ENCODE results near the gene DLG2.
A peak's percentile ranks its signal among the peaks of the same experiment; 100 is the strongest.

DLG2 gene

DNA sequence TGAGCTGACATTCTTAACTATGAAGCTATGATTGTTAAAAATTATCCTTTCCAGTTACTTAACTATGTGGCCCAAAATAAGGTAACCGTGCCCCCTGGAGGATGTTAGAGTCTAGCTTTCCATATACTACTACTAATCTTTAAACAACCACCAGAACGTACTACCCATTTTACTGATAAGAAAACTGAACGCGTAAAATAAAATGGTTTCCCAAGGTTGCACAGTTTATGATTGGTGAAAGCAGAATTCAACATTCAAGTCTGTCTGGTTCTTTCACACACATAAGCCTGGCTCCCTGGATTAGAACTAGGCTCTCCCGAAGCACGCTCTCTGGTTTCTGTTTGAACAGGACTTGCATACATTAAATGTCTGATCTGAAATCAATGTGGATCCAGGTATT, 1903.1 kb downstream of the DLG2 start:
- DNase-seq: peak; percentile 12

GRCh38 chr11:83722392-83723119, 1904.6 kb downstream of the DLG2 start:
- DNase-seq: no peak

DNA sequence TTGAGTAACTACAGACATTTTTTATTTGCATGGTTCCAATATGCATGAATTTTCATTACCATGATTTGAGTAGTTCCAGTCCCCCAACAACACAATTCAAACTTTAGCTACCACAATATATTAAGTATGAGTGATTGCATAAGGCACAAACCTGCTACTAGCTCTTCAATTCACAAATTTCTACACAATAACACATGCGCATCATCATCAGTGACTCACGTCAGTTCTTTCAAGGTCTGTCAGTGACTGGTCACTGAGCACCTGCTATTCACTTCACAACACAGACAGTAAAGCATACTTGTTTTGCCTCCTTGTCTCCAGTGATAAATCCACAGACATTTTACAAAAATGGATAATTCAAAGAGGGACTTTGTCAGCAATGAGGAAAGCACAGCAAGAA, 1905.9 kb downstream of the DLG2 start:
- DNase-seq: no peak

DNA sequence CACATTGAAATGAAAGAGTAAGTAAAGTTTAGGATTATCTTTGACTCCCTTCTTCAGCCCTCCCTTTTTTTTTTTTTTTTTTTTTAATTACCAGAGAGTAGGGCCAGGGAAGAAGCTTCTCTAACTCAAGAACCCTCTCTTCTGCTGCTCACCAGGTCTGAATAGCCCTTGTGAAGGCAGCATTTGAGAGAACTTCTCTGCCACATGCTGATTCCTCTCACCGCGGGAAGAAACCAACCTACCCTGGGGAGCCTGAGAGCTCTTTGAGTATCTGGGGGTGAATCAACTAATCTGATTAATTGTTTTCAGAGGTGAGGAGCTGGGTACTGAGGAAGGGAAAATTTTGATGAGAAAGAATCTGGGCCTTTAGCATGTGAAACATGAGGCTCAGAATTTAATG, 1906.5 kb downstream of the DLG2 start:
- no peak for DNase-seq

DNA sequence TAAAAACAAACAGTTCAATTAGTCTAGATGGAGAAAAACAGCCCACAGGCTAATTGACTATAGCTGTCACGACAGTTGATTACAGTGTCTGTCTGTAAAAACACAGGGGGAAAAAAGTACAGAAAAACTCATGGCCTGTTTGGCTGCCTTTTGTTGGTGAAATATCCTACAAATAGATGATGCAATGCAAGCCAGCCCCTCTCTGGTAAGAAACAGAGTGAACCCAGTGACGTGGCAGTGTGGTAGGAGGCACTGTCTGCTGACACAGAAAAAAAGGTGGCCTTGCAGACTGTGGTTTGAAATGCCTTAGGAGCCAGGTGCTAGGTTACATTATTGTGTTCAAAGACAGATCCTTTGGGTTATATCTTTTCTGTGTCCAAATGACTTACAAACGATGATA, 1909.6 kb downstream of the DLG2 start:
- no peak for DNase-seq

DNA sequence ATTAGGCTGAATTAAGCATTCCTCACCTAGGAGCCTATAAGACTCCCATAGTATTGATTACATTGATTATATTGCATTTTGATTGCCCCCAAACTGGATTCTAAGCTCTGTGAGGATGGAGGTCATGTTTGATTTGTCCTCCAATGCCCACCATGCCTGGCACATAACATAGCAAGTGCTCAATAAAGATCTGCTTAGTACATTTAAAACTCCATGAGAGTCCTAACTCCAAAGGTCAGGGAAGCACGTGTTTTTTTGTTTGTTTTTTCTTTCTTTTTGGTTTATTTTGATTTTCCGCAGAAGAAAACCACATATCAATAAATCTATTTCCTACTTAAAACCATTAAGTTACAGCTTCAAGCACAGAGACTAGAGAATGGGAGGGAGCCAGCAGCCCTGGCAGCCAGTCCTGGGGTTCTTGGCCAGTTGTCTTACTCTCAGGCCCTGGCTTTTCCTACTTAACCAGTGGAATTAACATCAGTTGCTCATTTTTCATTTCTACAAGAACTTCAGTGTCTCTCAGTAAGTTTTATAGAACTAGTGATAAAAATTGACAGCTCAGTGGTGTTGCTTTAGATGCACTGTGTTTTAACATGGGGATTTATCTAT, 1911.1 kb downstream of the DLG2 start:
- DNase-seq: no peak

DNA sequence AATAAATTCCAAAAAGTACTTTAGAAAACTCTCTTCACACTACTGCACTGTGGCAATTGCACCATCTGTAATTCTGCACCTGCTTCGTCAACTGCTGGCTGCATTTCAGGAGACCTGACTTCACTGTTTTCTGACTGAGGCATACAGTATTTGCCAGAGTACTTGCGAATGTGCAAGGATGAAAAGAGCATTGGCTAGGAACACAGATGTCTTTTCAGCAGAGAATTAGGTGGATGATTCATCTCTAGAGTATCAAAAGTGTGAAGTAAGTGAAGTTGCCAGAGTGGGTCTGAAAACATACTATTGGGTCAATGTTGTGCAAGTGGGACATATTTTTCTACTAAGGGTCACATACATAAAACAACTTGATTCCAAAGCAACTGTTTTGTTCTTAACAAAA, 1913.4 kb downstream of the DLG2 start:
- DNase-seq: no peak

GRCh38 chr11:83711106-83711527, 1916.0 kb downstream of the DLG2 start:
- no peak for DNase-seq

DNA sequence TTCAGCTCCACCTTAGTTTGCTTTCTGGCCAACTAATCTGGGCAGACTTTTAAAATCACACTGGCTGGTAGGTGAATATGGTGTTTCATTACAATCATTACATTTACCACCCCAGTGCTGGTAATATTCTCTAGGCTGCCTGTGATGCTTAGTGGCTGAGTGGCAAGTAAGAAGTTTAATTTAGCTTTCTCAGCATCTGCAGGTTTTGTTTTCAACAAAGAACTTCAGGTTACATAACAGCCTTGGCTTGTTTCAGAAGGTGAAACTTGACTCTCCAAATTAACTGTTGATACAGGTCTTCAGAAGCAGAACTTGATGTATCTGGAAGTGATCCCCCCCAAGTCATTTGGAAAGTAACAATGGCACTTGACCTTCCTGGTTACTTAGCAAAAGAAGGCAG, 1917.7 kb downstream of the DLG2 start:
- DNase-seq: no peak

- DNase-seq: no peak
Measured at GRCh38 chr11:83706566-83706965, 1920.6 kb downstream of the DLG2 start.

DNA sequence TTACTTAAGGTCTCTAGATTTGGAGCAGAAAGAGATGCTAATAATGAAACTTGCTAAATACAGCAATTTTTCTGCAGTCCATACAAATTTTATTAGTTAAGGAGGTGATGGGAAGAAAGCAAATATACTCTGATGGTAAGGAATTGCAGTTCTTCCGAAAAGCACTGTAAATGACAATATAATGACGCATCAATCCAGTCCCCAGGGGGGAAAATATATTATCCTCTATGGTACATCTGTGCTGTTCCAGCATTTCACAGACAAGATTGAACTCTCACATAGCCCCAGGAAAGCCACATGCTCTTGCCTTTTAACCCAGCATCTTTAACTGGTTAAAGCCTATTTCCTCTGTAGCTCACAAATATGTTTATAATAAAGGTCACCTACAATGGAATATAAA, 1924.3 kb downstream of the DLG2 start:
- no peak for DNase-seq

DNA sequence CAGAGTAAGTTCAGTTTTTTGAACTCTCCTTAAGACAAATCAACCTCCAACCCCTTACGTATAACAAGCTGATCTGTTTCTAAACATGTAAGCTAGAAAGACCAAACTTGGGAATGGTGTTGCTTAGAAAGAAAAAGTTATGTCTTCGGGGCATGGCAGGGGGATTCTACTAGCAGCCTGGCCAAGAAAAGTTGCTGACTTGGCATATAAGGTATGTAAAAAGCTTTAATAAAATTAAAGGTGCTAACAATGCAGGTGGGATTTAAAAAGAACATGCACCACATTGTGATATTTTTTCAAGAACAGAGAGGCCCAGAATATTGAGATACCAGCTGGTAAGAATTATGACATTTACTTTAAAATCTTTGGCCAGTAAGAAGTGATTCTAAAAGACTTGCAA, 1929.6 kb downstream of the DLG2 start:
- no peak for DNase-seq

DNA sequence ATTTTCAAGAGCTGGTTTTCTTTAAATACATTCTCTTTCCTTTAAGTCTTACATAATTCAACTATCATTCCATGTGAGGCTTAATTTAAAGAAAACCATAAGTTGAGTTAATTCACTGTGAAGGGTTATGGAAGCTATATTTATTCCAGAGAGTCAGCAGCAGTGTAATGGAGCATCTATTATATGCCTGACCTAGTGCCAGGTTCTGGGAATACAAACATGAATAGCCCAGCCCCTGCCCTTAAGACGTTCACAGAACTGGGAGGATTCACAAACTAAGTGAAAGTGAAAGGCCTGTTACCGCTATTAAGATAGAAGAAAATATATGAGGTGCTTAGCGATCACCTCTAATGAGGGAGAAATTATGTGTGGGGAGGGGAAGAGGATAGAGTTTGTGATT, 1932.1 kb downstream of the DLG2 start:
- DNase-seq: no peak

DNA sequence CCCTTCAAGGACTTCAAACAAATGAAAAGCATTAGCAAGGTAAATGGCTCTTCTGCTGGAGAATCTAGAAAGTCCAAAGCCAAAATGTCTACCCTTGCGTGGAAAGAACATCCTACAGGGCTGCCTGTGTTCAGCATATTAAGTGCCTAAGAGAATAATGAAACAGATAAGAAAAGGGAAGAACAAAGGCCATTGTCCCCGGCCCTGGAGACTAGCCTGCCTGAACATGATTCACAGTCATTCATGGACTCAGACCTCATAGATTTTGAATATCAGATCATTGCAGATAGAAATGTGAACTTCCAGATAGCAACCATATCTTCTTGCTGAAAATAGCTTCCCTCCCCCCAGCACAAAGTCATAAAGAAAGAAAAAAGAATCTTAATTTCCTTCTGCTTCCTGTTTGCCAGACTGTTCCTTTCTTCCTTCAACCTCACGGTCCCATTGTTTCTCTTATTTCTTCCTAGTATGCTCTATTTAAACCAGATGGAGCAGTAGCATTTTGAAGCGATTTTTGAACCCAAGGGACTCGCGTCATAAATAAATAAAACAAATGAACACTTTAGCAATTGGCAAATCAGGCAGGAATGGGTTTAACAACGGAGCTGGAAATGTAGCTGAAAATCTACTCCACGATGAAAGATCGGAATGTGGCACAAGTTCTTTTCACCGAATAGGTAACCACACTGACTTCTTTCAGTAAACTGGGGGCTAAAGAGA, 1932.8 kb downstream of the DLG2 start:
- DNase-seq: no peak

DNA sequence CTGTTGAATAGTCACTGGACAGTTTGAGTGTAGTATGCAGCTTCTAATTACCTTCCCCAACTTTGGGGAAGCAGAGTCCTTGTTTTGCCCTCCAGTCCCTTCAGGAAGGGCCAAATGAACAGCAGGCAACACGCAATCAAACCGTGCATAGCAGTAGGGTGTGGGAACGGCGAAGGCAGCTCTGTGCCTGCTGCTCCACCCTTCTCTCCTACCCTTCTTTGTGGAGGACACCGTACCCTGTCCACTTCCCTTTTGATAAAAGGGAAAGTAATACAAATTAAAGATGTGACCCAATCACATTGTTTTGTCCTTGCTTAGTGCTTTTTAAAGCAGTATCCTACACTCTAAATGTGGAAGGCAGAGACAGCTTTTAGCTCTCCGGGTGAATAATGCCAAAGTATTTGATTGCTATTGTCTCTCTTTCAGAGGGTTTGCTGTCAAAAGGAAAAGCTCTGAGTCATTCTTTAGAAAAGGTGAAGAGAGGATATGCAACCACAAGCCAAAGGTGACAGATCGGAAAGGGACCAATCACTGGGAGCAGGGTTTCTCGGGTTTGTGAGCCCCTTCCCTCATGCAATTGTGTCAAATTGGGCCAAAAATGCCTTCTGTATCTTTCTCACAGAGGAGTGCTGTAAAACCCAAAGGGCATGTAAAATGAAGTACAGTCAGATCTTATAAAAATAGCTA, 1933.7 kb downstream of the DLG2 start:
- no peak for DNase-seq

GRCh38 chr11:83692675-83693074, 1934.5 kb downstream of the DLG2 start:
- no peak for DNase-seq

DNA sequence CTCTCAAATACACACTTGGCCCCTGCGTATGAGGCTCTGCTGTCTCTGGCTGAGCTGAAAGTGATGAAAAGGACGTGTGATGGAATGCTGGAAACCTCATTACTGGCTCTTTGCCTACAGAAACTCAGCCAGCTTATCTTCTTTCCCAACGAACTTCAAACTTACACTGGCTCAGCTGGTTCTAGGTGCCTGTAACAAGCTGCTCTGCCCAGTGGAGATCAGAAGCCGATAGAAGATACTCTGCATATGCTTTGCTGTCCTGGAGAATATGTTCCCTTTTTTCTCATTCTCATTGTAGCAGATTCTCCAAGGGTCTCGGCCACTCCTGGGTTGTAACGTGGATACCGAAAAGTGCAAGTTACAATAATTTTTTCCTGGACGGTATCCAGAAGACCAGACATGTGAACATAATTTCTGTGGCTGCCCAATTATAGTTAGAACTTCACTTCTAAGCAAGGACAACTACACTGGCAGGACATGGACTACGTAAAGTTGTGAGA, 1935.6 kb downstream of the DLG2 start:
- DNase-seq: peak; percentile 30

DNA sequence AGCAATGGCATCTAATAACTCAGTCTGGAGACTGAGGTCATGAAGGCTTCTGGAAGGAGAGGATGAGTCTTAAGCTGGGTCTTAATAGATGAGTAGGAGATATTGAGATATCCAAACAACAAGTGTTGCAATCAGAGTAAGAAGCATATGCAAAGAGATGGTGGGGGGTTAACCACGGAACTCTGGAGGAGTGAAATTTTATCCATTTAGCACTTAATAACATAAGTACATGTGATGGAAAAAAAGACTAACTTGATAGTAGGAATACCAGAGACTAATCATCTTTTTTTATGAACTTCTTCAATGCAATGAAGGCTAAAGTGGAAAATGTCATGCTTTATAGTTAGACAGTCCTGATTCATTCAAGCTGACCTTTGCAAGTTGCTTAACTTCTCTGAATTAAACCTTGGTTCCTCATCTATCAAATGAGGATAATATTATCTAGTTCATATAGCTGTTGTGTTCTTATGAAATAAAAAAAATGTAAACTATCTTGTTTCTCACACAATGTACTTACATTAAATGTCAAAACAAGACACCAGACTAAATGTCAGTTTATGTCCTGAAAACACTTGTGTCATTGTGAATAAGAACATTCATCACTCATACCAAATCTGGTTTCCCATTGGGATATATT, 1937.9 kb downstream of the DLG2 start:
- peak; percentile 10 for DNase-seq

DNA sequence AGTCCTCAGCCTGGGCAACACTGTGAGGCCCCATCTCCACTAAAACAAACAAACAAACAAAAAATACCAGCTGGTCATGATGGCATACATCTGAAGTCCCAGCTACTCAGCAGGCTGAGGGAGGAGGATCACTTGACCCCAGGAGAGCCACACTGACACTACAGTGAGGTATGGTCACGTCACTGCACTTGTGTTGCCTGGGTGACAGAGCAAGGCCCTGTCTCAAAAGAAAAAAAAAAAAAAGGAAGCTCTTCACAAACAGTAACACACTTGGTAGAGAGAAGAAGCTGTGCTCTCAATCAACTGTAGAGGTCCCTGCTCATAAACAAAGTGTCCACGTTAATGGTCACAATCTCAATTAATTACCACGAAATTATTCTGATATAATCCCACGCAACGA, 1939.4 kb downstream of the DLG2 start:
- DNase-seq: no peak

GRCh38 chr11:83685730-83686129, 1941.4 kb downstream of the DLG2 start:
- DNase-seq: no peak

DNA sequence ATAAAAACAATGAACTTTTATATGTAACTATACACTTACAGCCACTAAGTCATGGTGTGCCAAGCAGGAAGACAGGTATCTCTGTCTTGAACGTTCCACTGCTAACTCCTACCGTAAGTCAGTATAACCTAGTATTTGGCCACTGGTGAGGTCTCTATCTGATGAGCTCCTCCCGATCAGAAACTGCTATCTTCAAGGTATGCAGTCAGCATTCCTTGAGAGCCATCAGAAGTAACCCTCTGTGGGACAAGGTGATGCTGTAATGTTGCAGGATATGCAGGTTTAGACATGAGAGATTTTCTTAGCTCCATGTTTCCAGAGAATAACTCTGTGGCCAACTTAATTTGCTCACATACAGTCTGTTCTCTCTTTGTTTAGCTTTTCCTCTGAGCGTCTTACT, 1943.1 kb downstream of the DLG2 start:
- no peak for DNase-seq

DNA sequence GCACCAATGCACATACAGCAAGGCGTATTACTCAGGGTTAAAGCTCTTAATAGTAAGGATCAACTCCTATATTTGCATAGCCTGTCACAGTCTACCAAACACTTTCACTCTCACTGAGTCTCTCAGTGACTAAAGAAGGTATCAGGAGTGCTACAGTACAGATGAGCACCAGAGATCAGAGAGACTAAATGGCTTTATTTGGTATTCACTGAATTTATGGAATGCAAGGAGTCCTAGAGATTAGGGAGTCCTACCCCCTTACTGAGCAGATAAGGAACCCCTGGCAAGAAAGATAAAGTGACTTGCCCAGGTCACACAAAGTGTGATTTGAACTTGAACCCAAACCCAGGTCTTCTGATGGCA, 1944.6 kb downstream of the DLG2 start:
- no peak for DNase-seq
